Loucy (cell line): ENCODE results near the gene MAP4K2.

ENCODE experiments used
- H2AFZ ChIP-seq: fragments of 200-600 bp; sonication (generic); 2 replicates; pipeline ENCODE4 v1.6.0; 2016; ENCODE audit warnings: antibody characterized with exemption, mild to moderate bottlenecking, low read length, moderate library complexity
- H3F3A ChIP-seq: fragments of 200-600 bp; 2 replicates; pipeline ENCODE4 v1.6.0; 2016; ENCODE audit warnings: antibody characterized with exemption, low read depth, mild to moderate bottlenecking
- H3K27me3 ChIP-seq: fragments of 200-600 bp; sonication (generic); 2 replicates; pipeline ENCODE4 v1.6.1; 2014; ENCODE audit warnings: low read length, mild to moderate bottlenecking; ENCODE audit not compliant: insufficient read depth, poor library complexity, severe bottlenecking
- H3K36me3 ChIP-seq: fragments of 200-600 bp; sonication (generic); 2 replicates; pipeline ENCODE4 v1.6.1; 2016; ENCODE audit warnings: low read length; ENCODE audit not compliant: insufficient read depth
- H3K4me1 ChIP-seq: fragments of 200-600 bp; sonication (generic); 2 replicates; pipeline ENCODE4 v1.5.1; 2014; ENCODE audit warnings: low read length, mild to moderate bottlenecking; ENCODE audit not compliant: insufficient read depth, poor library complexity, severe bottlenecking
- H3K4me2 ChIP-seq: fragments of 200-600 bp; sonication (generic); 2 replicates; pipeline ENCODE4 v1.6.0; 2014; ENCODE audit warnings: antibody characterized with exemption, low read length, low read depth, mild to moderate bottlenecking; ENCODE audit not compliant: poor library complexity, severe bottlenecking
- H3K4me3 ChIP-seq: fragments of 200-600 bp; sonication (generic); 2 replicates; pipeline ENCODE4 v1.5.1; 2014; ENCODE audit warnings: low read length, mild to moderate bottlenecking, mixed read lengths; ENCODE audit not compliant: poor library complexity, severe bottlenecking
- H3K79me2 ChIP-seq: fragments of 200-600 bp; sonication (generic); 2 replicates; pipeline ENCODE4 v1.6.1; 2014; ENCODE audit warnings: low read length; ENCODE audit not compliant: insufficient read depth
- H3K9ac ChIP-seq: fragments of 200-600 bp; sonication (generic); 2 replicates; pipeline ENCODE4 v1.6.0; 2014; ENCODE audit warnings: mild to moderate bottlenecking, low read depth, low read length, moderate library complexity; ENCODE audit not compliant: poor library complexity, severe bottlenecking
- H3K9me2 ChIP-seq: fragments of 200-600 bp; sonication (generic); replicated peaks from 2 replicates; pipeline ENCODE4 v1.6.1; 2016; ENCODE audit warnings: low read depth, low read length, mixed read lengths
- H3K9me3 ChIP-seq: fragments of 200-600 bp; sonication (generic); 2 replicates; pipeline ENCODE4 v1.6.1; 2014; ENCODE audit warnings: mild to moderate bottlenecking, antibody characterized with exemption, low read length, low read depth; ENCODE audit not compliant: insufficient read depth
- H4K20me1 ChIP-seq: fragments of 200-600 bp; sonication (generic); 2 replicates; pipeline ENCODE4 v1.6.0; 2014; ENCODE audit warnings: antibody characterized with exemption, low read length, mild to moderate bottlenecking; ENCODE audit not compliant: insufficient read depth, poor library complexity, severe bottlenecking
- CTCF ChIP-seq: fragments of 200-600 bp; sonication (generic); conservative IDR thresholded peaks from 2 replicates; pipeline ENCODE4 v1.5.1; 2014; ENCODE audit warnings: mild to moderate bottlenecking, antibody characterized with exemption, low read length
- EZH2phosphoT487 ChIP-seq: fragments of 200-600 bp; IDR thresholded peaks from 2 replicates; pipeline ENCODE4 v1.6.1; 2018; ENCODE audit warnings: antibody characterized with exemption, mild to moderate bottlenecking, moderate library complexity, borderline replicate concordance

Gene MAP4K2

GRCh38 chr11:64791781-64792291, 11.2 kb downstream of the MAP4K2 start:
- Histone ChIP-seq H3K36me3 (no peaks in the 10 kb centered on the region), H3K79me2 (no peaks in the 10 kb centered on the region), H3F3A (peaks cover 2% of the 10 kb centered on the region; the same call in 1 of the 2 replicates), H3K9me3 (no peaks in the 10 kb centered on the region), H3K27me3 (no peaks in the 10 kb centered on the region), H3K9me2 (no peaks in the 10 kb centered on the region), H3K4me1 (peaks cover 29% of the 10 kb centered on the region), H4K20me1 (no peaks in the 10 kb centered on the region), H3K4me2 (no peak overlapping the region), H2AFZ (no peak overlapping the region), H3K9ac (no peak overlapping the region), H3K4me3 (no peak overlapping the region)
- TF ChIP-seq EZH2phosphoT487 = no peak

GRCh38 chr11:64790205-64791095, 12.6 kb downstream of the MAP4K2 start:
- Histone ChIP-seq H4K20me1 (no peaks in the 10 kb centered on the region), H3K36me3 (no peaks in the 10 kb centered on the region), H3K9ac (no peak overlapping the region), H3K9me3 (no peaks in the 10 kb centered on the region), H3K4me2 (no peak overlapping the region), H2AFZ (no peak overlapping the region), H3K4me3 (no peak overlapping the region), H3K79me2 (no peaks in the 10 kb centered on the region), H3K27me3 (no peaks in the 10 kb centered on the region), H3K4me1 (peaks cover 16% of the 10 kb centered on the region), H3F3A (peaks cover 2% of the 10 kb centered on the region; the same call in 1 of the 2 replicates), H3K9me2 (no peaks in the 10 kb centered on the region)
- TF ChIP-seq EZH2phosphoT487 (no peak), CTCF (no peak)

- no peaks in the 10 kb centered on the region for H3K9me3 ChIP-seq
- no peaks in the 10 kb centered on the region for H3K79me2 ChIP-seq
- no peak overlapping the region for H2AFZ ChIP-seq
- no peak overlapping the region for H3K9ac ChIP-seq
- H4K20me1 ChIP-seq = no peaks in the 10 kb centered on the region
- H3K36me3 ChIP-seq = no peaks in the 10 kb centered on the region
- H3F3A ChIP-seq = peaks cover 2% of the 10 kb centered on the region; the same call in 1 of the 2 replicates
- peaks cover 13% of the 10 kb centered on the region for H3K4me1 ChIP-seq
- H3K9me2 ChIP-seq = no peaks in the 10 kb centered on the region
- no peak overlapping the region for H3K4me2 ChIP-seq
- H3K27me3 ChIP-seq = no peaks in the 10 kb centered on the region
- no peak overlapping the region for H3K4me3 ChIP-seq
- no peak for TF ChIP-seq EZH2phosphoT487
- no peak for TF ChIP-seq CTCF
Observed at GRCh38 chr11:64789331-64790204, 13.4 kb downstream of the MAP4K2 start.
